Measurements from ENCODE around the gene SOX3. TPM values are rescaled to one million over a fixed set of nuclear protein-coding genes. Genes with fewer than 3 reads are reported as not detected.

Gene SOX3
- total RNA-seq: not detected

- ChIA-PET CTCF (no interaction called here), POLR2A (no interaction called here)
Measured at GRCh38 chrX:140504371-140505324, at the start of gene SOX3. SOX3 (minus strand) TSS chrX:140505069; CDS start chrX:140505060, 9 bp downstream.

GRCh38 chrX:140548985-140549384 is 44.1 kb upstream of the SOX3 start:
- ChIA-PET CTCF (no interaction called here), POLR2A (no interaction called here)

GRCh38 chrX:140526171-140526570 is 21.3 kb upstream of the SOX3 start:
- ChIA-PET CTCF (no interaction called here), POLR2A (no interaction called here)

GRCh38 chrX:140525448-140525847 is 20.6 kb upstream of the SOX3 start:
- ChIA-PET CTCF (no interaction called here), POLR2A (no interaction called here)

- ChIA-PET CTCF (no interaction called here), POLR2A (no interaction called here)
Measured at GRCh38 chrX:140524556-140524955, 19.7 kb upstream of the SOX3 start.

GRCh38 chrX:140521393-140521792 is 16.5 kb upstream of the SOX3 start:
- ChIA-PET POLR2A (no interaction called here), CTCF (no interaction called here)

- ChIA-PET POLR2A (no interaction called here), CTCF (no interaction called here)
Measured at GRCh38 chrX:140514554-140514953, 9.7 kb upstream of the SOX3 start.

GRCh38 chrX:140510895-140511295 is 6.0 kb upstream of the SOX3 start:
- ChIA-PET CTCF (no interaction called here), POLR2A (no interaction called here)

- CTCF ChIA-PET: no interaction called here
- POLR2A ChIA-PET: no interaction called here
Measured at GRCh38 chrX:140510306-140510676, 5.4 kb upstream of the SOX3 start.

GRCh38 chrX:140509468-140510305 is 4.8 kb upstream of the SOX3 start:
- CTCF ChIA-PET: no interaction called here
- POLR2A ChIA-PET: no interaction called here

GRCh38 chrX:140508958-140509357 is 4.1 kb upstream of the SOX3 start:
- POLR2A ChIA-PET: no interaction called here
- CTCF ChIA-PET: no interaction called here

GRCh38 chrX:140507982-140508305 is 3.1 kb upstream of the SOX3 start:
- ChIA-PET POLR2A (no interaction called here), CTCF (no interaction called here)

- CTCF ChIA-PET: no interaction called here
- POLR2A ChIA-PET: no interaction called here
Measured at GRCh38 chrX:140507223-140507981, 2.5 kb upstream of the SOX3 start.

- POLR2A ChIA-PET: no interaction called here
- CTCF ChIA-PET: no interaction called here
Measured at GRCh38 chrX:140505421-140506337, 810 bp upstream of the SOX3 start.

- ChIA-PET POLR2A (no interaction called here), CTCF (no interaction called here)
Measured at GRCh38 chrX:140503714-140504351, 1.0 kb downstream of the SOX3 start.

GRCh38 chrX:140503238-140503601 is 1.6 kb downstream of the SOX3 start:
- POLR2A ChIA-PET: no interaction called here
- CTCF ChIA-PET: no interaction called here

GRCh38 chrX:140502491-140503237 is 2.2 kb downstream of the SOX3 start:
- POLR2A ChIA-PET: no interaction called here
- CTCF ChIA-PET: no interaction called here

GRCh38 chrX:140501940-140502468 is 2.9 kb downstream of the SOX3 start:
- POLR2A ChIA-PET: no interaction called here
- CTCF ChIA-PET: no interaction called here
